Dendritic cell treated with granulocyte-macrophage colony-stimulating factor and Interleukin-4, amounts not matched to agents 40 ng/mL and 50 ng/mL, for 4 days (primary cell): ENCODE data around the gene VAMP5.
"Not testable (repeated sequence)": the region's sequence is repeated elsewhere in the genome, so short reads cannot be mapped to it uniquely, and the experiment has no call there.

Source experiments
- H3K27ac Mint-ChIP-seq: one replicate; pipeline ENCODE4 v1.8.0; 2022; ENCODE audit warnings: mild to moderate bottlenecking, mixed read lengths
- H3K27me3 Mint-ChIP-seq: one replicate; pipeline ENCODE4 v1.8.0; 2022; ENCODE audit warnings: mild to moderate bottlenecking, mixed read lengths
- H3K36me3 Mint-ChIP-seq: one replicate; pipeline ENCODE4 v1.8.0; 2022; ENCODE audit warnings: low read depth, mixed read lengths
- H3K4me1 Mint-ChIP-seq: one replicate; pipeline ENCODE4 v1.8.0; 2022; ENCODE audit warnings: low read depth, mixed read lengths
- H3K4me3 Mint-ChIP-seq: one replicate; pipeline ENCODE4 v1.8.0; 2022; ENCODE audit warnings: mild to moderate bottlenecking, moderate library complexity, mixed read lengths
- H3K9me3 Mint-ChIP-seq: one replicate; pipeline ENCODE4 v1.8.0; 2022; ENCODE audit warnings: mixed read lengths
- intact Hi-C: fragments of 100-400 bp; cut with micrococcal nuclease; formaldehyde crosslinking; loops from one replicate; pipeline ENCODE4 v1.15.0; 2022

Gene VAMP5

DNA sequence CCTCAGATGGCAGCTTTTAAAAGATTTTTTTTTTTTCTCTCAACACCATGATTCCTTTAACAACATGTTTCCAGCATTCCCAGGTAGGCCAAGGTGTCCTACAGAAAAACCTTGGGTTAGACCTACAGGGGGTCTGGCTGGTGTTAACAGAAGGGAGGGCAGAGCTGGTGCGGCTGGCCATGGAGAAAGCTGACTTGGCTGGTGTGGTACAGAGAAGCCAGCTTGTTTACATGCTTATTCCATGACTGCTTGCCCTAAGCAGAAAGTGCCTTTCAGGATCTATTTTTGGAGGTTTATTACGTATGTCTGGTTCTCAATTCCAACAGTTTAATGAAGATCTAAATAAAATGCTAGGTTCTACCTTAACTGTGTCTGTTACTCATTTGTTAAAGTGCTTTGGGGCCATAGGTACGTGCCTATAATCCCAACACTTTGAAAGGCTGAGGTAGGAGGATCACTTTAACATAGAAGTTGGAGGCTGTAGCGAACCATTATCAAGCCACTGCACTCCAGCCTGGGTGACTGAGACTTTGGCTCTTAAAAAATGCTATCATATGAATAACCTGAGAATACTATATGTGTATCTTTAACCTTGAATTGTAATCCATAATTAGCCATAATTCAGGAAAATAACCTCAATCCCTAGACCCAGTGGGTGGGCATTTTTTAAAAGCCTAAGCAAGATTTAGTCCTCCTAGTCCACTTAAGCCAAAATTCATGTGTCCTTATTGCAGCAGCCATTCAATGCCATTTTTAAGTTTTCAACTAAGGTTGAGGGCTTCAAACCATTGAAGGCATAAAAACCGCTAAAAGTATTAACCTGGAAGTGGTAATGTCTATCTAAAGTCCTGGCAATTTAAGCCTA, 39.1 kb upstream of the VAMP5 start:
- H3K4me3 Mint-ChIP-seq, H3K27me3 Mint-ChIP-seq, intact Hi-C loops, H3K9me3 Mint-ChIP-seq: not testable (repeated sequence)
- H3K27ac Mint-ChIP-seq = peak overlapping the region; percentile 50
- H3K4me1 Mint-ChIP-seq = peaks cover 52% of the 10 kb centered on the region
- peaks cover 88% of the 10 kb centered on the region for H3K36me3 Mint-ChIP-seq

DNA sequence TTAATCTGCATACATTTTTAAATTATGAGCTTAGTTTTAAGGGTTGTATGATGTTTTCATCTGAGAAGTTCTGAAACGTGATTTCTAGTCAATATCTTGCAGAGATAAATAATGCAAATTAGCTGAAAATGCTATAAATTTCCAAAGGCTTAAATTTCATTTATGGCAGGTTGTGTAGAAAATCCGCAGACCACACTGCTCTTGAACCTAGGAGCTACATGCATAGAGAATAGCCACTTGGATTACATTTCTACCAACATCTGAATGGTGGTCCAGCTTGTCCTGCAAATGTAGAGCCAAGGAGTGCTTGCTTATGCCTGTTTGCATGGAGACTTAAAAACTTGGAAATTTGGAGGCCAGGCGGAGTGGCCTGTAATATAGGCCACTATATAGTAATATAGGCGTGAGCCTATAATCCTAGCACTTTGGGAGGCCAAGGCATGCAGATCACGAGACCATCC, 38.4 kb upstream of the VAMP5 start:
- intact Hi-C loops = no loop called here

DNA sequence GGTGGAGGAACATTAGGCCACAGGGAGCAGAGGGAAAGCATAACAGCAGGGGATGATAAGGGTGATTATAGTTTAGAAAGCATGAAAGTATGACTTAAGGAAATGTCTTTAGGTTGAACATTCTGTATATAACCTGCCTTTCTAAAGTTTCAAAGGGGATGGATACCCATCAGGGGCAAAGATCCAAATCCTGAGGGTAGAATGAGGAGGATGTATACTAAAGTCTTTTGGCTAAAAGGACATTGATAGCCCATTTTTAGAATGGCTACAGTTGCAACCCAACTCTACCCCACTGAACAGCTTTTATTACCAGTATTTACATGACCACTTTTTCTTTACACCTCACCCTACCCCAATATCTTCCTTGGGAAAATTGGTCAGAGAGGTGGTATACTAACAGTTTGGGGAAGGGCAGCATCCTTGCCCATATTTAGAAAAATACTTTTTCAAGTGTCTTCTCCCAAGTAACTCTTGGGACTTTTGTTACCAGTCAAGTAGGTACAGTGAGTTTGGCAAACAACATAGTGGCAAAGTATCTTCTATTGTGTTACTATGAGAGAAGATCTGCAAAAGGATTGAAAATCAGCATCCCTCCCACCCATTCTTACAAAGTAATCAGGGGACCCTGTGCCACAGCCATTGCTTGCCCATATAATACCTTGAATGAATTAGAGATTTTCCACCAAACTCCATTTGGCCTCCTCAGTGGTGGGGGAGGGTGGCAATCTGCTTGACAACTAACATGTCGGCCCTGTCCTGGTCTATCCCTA, 37.0 kb upstream of the VAMP5 start:
- intact Hi-C loops = no loop called here
- H3K27ac Mint-ChIP-seq = peak overlapping the region; percentile 25
- peaks cover 63% of the 10 kb centered on the region for H3K4me1 Mint-ChIP-seq
- peaks cover 88% of the 10 kb centered on the region for H3K36me3 Mint-ChIP-seq
- no peaks in the 10 kb centered on the region for H3K9me3 Mint-ChIP-seq
- H3K4me3 Mint-ChIP-seq = no peak overlapping the region
- H3K27me3 Mint-ChIP-seq = no peaks in the 10 kb centered on the region

More for the DNA sequence above, 38.4 kb upstream of the VAMP5 start:
- H3K4me1 Mint-ChIP-seq = peaks cover 59% of the 10 kb centered on the region
- no peak overlapping the region for H3K27ac Mint-ChIP-seq
- peaks cover 88% of the 10 kb centered on the region for H3K36me3 Mint-ChIP-seq
- H3K9me3 Mint-ChIP-seq = no peaks in the 10 kb centered on the region
- no peak overlapping the region for H3K4me3 Mint-ChIP-seq
- H3K27me3 Mint-ChIP-seq = no peaks in the 10 kb centered on the region

DNA sequence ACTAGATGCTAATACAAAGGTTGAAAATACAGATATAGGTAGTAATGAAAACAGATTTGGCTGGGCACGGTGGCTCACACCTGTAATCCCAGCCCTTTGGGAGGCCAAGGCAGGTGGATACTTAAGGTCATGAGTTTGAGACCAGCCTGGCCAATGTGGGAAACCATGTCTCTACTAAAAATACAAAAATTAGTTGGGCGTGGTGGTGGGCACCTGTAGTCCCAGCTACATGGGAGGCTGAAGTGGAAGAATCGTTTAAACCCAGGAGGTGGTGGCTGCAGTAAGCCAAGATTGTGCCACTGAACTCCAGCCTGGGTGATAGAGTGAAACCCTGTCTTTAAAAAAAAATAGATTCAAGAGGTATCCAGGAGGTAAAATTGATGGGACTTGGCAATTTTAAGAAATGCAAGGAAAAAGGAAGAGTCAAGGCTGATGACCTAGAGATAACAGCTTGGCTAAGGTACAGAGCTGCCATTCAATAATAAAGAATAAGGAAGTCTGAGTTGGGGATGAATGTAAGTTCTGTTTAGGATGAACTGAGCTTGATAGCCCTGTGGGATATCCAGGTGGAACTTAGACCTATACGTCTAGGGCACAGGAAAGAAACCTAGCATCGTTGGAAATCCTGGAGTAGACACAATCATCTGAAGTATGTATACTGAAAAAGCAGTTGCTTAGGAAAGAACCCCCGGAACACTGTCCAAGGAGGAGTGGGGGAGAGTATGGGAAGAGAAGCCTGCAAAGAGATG, 36.2 kb upstream of the VAMP5 start:
- H3K36me3 Mint-ChIP-seq = peaks cover 88% of the 10 kb centered on the region
- intact Hi-C loops = no loop called here
- H3K9me3 Mint-ChIP-seq = no peaks in the 10 kb centered on the region
- no peak overlapping the region for H3K4me3 Mint-ChIP-seq
- peaks cover 57% of the 10 kb centered on the region for H3K4me1 Mint-ChIP-seq
- no peaks in the 10 kb centered on the region for H3K27me3 Mint-ChIP-seq
- H3K27ac Mint-ChIP-seq = peak overlapping the region; percentile 25

DNA sequence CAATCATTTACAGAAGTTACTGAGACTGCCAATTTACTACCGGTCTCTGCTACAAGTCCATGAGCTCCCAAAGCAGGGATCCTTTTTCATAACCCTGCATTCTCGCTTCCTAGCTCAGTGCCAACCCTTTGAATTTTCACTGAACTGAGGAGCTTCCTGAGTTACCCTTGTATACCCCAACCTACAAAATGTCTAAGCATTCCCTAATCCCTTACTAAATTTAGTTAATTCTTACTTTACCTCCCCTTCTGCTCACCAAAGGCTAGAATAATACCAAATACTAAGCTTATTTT, 35.7 kb upstream of the VAMP5 start:
- H3K36me3 Mint-ChIP-seq = peaks cover 88% of the 10 kb centered on the region
- peak overlapping the region; percentile 25 for H3K27ac Mint-ChIP-seq
- no peak overlapping the region for H3K4me3 Mint-ChIP-seq
- no peaks in the 10 kb centered on the region for H3K27me3 Mint-ChIP-seq
- intact Hi-C loops = no loop called here
- H3K9me3 Mint-ChIP-seq = no peaks in the 10 kb centered on the region
- peaks cover 52% of the 10 kb centered on the region for H3K4me1 Mint-ChIP-seq

DNA sequence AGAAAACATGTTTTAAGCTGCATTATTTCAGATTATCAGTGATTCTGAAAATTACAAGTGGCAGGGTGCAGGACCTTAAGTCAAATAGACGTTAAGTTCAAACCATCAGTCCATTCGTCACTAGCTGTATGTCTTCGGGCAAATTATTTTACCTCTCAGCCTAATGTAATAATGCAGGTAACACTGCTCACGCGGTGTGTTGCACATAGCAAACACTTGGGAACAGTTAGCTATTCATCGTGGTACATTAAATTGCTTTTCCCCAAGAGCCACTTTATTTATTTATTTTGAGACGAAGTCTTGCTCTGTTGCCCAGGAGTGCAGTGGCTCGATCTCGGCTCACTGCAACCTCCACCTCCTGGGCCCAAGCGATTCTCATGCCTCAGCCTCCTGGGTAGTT, 35.1 kb upstream of the VAMP5 start:
- H3K9me3 Mint-ChIP-seq = no peaks in the 10 kb centered on the region
- peaks cover 88% of the 10 kb centered on the region for H3K36me3 Mint-ChIP-seq
- peaks cover 49% of the 10 kb centered on the region for H3K4me1 Mint-ChIP-seq
- intact Hi-C loops = no loop called here
- no peak overlapping the region for H3K4me3 Mint-ChIP-seq
- H3K27ac Mint-ChIP-seq = no peak overlapping the region
- no peaks in the 10 kb centered on the region for H3K27me3 Mint-ChIP-seq

DNA sequence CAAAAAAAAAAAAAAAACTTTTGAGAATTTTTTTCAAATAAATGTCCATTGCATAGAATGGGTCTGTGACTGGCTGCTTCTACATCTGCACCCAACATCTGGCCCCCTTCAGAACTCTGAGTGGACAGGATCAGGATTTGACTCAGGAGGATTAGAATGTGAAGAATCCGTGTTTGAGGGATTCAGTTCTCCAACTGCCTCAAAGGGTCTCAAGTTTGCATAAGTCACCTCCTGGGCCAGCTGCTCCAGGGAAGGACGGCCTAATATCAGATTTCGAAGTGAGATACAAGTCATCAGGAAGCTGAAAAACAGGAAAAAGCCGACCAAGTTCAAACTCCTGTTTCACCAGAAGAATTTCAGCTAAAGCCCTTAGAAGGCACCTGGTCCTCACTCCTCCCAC, 34.4 kb upstream of the VAMP5 start:
- no peak overlapping the region for H3K4me3 Mint-ChIP-seq
- intact Hi-C loops = no loop called here

DNA sequence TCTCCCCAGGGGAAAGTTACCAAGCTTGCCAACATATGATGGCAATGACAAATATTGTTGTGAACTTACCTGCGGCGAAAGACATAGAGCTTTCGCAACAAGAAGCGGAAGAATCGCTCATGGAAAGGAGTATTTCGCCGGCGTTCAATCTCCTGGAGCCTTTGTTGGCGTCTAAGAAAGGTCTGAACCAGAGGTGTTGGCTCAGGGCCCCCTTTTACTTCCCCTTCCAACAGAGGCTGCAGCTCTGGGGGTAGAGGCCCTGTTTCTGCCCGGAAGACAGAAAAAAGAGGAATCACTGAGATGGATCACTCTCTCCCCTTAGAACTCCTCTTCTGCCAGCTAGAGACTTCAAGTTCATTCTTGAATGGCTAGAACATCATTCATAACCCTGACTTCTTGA, 33.7 kb upstream of the VAMP5 start:
- Mint-ChIP-seq H3K36me3 (peaks cover 88% of the 10 kb centered on the region), H3K4me3 (no peak overlapping the region), H3K4me1 (peaks cover 45% of the 10 kb centered on the region), H3K9me3 (no peaks in the 10 kb centered on the region), H3K27me3 (no peaks in the 10 kb centered on the region), H3K27ac (peak overlapping the region; percentile 70)
- intact Hi-C loops = no loop called here

More for the DNA sequence above, 34.4 kb upstream of the VAMP5 start:
- Mint-ChIP-seq H3K27me3 (no peaks in the 10 kb centered on the region), H3K36me3 (peaks cover 88% of the 10 kb centered on the region), H3K9me3 (no peaks in the 10 kb centered on the region), H3K4me1 (peaks cover 45% of the 10 kb centered on the region), H3K27ac (peak overlapping the region; percentile 70)

DNA sequence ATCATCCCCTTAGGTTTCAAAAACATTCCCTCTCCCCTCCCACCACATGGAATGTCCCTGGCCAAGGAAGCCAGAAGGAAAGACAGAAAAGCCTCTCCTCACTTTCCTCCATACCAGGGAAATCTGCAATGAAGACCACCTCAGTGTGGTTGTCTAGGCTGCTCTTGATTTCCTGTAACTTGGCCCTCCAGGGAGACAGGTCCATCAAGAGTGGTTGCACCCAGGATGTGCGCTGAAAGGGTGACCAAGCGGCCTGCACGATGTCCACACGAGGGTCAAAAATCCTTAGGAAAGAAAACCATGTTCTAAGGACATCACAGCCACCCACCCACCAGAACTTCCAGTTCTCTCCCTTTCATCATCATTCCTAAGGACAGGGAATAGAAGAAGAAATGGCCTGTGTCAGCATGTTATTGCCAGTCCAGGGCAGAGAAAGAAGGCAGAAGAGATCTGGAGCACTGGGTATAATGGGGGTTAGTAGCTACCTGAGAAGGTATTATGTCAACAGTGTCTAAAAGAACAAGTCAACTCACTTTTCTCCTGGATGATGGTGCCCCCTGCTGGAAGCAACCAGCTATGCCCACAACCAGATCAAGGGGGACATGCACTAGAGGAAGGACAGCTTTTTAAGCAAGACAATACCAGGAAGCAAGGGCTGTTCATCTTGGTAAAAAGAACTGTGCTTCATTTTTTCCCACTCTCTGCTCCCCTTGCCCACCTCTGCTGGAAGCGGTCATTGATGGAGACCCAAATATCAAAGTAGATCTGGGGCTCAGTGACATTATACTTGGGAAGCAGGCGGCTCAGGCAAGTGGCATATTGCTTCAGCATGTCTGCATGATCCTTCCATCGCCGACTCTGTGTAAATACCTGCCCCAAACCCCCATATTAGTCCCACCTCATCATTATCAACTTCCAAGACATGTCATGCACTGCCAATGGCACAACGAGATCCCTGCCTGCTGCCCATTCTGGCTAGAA, 32.2 kb upstream of the VAMP5 start:
- intact Hi-C loops = loop anchor here (1.0 to 2.0 kb wide), 2 partner anchors 132 to 161 kb away; no protein-coding TSS in a partner anchor
- H3K27me3 Mint-ChIP-seq = no peaks in the 10 kb centered on the region
- peaks cover 45% of the 10 kb centered on the region for H3K4me1 Mint-ChIP-seq
- no peaks in the 10 kb centered on the region for H3K9me3 Mint-ChIP-seq
- H3K36me3 Mint-ChIP-seq = peaks cover 84% of the 10 kb centered on the region
- no peak overlapping the region for H3K4me3 Mint-ChIP-seq
- H3K27ac Mint-ChIP-seq = no peak overlapping the region

DNA sequence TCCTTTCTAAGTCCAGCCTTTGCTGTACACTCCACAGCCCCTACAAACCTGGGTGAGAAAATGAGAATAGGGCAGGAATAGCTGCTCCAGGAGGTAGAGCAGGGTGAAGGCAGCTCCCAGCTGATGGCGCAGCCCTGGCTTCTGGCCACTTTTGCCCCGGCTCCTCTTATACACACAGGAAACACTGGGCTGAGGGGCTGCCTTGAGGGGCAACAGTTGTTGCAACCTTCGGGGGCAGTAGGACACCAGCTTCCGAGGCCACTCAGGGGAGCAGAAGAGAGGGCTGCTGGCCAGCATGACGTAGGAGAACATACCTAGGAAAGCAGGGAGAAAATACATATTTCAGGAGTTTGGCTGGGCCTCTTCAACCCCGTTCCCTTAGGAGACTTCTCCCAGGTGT, 31.0 kb upstream of the VAMP5 start:
- Mint-ChIP-seq H3K36me3 (peaks cover 84% of the 10 kb centered on the region), H3K4me3 (no peak overlapping the region), H3K27ac (no peak overlapping the region), H3K9me3 (no peaks in the 10 kb centered on the region), H3K27me3 (no peaks in the 10 kb centered on the region), H3K4me1 (peaks cover 41% of the 10 kb centered on the region)
- intact Hi-C loops = loop anchor here (2.0 kb wide), 1 partner anchor 162 kb away; no protein-coding TSS in a partner anchor

DNA sequence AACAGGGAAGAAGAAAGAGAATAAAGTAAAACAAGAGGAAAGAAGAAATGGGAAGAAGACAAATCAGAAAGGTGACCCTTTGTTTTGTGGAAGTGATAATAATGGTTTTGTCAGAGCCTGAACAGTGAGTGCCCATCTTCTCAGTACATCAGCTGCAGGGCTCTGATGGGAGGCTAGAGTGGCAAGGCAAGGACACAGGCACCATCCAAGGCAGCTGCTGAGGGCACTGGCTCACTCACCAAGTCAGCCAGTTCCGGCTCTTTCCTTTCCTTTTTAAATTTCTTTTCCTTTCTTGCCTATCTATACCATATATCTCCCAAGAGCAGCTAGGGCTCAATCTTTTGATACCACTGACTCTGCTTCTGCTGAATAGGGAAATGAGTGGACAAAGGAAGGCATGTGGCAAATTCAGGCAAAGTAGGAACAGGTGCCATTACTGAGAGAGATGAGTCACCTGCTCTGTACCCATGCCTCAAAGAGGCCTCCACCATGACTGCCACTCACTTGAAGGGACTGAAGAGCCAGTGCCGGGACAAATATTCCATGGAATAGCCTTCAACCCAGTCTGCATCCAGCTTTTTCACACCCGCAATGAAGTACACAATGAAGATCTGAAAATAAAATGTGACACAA, 29.1 kb upstream of the VAMP5 start:
- Mint-ChIP-seq H3K27ac (no peak overlapping the region), H3K9me3 (no peaks in the 10 kb centered on the region), H3K27me3 (no peaks in the 10 kb centered on the region), H3K36me3 (peaks cover 88% of the 10 kb centered on the region), H3K4me1 (peaks cover 42% of the 10 kb centered on the region), H3K4me3 (no peak overlapping the region)
- intact Hi-C loops = no loop called here

DNA sequence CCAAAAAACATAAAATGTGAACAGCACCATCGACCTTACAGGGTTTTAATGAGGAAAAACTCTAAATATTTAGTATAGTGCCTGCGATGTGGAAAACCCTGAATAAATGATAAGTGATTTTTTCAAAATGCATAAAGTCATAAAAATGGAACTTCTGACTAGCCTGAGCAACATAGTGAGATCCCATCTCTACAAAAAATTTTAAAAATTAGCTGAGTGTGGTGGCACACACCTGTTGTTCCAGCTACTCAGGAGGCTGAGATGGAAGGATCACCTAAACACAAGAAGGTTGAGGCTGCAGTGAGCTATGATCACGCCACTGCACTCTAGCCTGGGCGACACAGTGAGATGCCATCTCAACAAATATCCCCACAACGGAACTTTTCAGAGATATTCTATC, 27.1 kb upstream of the VAMP5 start:
- Mint-ChIP-seq H3K27ac (no peak overlapping the region), H3K36me3 (peaks cover 77% of the 10 kb centered on the region)

DNA sequence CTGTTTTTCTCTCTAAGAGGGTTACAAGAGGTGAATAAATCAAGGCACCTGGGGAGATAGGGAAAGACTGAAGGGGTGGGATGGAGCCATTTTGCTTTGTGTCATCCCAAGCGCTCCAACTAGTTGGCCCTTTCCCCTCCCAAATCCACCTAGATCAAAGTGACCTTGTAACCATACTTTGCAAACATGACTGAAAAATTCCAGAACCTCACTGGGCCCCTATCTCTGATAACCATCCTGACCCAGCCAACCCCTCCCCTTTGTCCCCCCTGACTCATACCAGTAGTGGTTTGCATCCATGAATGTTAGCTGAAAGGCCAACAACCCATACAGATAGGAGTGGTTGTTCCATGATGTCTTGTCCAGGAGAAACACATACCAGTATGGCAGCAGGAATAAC, 26.1 kb upstream of the VAMP5 start:
- H3K4me3 Mint-ChIP-seq = no peak overlapping the region
- no peaks in the 10 kb centered on the region for H3K27me3 Mint-ChIP-seq
- peaks cover 67% of the 10 kb centered on the region for H3K36me3 Mint-ChIP-seq
- H3K9me3 Mint-ChIP-seq = no peaks in the 10 kb centered on the region
- H3K27ac Mint-ChIP-seq = no peak overlapping the region
- intact Hi-C loops = no loop called here
- H3K4me1 Mint-ChIP-seq = peaks cover 40% of the 10 kb centered on the region

More for the DNA sequence above, 27.1 kb upstream of the VAMP5 start:
- H3K4me3 Mint-ChIP-seq = no peak overlapping the region
- no peaks in the 10 kb centered on the region for H3K27me3 Mint-ChIP-seq
- no peaks in the 10 kb centered on the region for H3K9me3 Mint-ChIP-seq
- peaks cover 38% of the 10 kb centered on the region for H3K4me1 Mint-ChIP-seq
- intact Hi-C loops = no loop called here
